Lower leg skin (tissue), 3 donors: ENCODE measurements around the gene BMP8B.
A peak's percentile ranks its signal among the peaks of the same experiment; 100 is the strongest.

ENCODE experiments used
- POLR2A ChIP-seq, 2 donors: fragments of 450-650 bp; IDR thresholded peaks; one replicate each; pipeline ENCODE4 v1.6.1; 2016 to 2017; ENCODE audit warnings: antibody characterized with exemption in 2 of 2, mild to moderate bottlenecking in 1 of 2, moderate library complexity in 1 of 2
- TF ChIP-seq, protein P1 (sequence below), 3 donors: fragments of 450-650 bp; IDR thresholded peaks; one replicate each; pipeline ENCODE4 v1.5.1; 2016; ENCODE audit warnings: antibody characterized with exemption in 3 of 3, mild to moderate bottlenecking in 3 of 3, moderate library complexity in 2 of 3

DNA sequence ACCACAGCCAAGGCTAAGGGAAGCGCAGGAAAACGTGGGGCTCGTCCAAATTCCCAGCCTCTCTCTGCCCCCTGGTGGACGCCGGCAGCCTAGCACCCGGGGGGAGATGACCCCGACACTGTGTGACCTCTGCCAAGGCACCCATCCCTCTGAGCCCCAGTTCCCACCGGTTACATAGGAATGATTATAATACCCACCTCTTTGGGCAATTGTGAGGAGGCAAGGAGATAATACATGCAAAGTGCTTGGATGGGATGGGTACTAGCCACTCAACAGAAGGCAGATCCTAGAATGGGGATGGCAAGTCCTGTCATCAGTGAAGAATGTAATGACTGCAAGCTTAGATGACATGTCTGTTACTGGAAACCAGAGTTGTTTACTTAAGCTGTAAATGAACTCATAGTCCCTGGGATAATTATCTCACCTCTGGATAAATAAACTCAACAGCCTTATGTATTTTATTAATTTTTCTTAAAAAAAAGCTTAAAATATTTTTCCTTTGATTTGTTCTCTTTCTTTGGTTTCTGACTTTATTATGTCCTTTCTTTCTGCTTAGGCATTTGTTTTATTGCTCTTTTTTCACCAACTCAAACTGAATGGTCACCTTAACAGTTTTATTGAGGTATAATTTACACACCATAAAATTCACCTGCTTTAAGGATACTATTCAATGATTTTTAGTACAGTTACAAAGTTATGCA is 11.3 kb upstream of the BMP8B start:
- TF ChIP-seq, protein P1, sequence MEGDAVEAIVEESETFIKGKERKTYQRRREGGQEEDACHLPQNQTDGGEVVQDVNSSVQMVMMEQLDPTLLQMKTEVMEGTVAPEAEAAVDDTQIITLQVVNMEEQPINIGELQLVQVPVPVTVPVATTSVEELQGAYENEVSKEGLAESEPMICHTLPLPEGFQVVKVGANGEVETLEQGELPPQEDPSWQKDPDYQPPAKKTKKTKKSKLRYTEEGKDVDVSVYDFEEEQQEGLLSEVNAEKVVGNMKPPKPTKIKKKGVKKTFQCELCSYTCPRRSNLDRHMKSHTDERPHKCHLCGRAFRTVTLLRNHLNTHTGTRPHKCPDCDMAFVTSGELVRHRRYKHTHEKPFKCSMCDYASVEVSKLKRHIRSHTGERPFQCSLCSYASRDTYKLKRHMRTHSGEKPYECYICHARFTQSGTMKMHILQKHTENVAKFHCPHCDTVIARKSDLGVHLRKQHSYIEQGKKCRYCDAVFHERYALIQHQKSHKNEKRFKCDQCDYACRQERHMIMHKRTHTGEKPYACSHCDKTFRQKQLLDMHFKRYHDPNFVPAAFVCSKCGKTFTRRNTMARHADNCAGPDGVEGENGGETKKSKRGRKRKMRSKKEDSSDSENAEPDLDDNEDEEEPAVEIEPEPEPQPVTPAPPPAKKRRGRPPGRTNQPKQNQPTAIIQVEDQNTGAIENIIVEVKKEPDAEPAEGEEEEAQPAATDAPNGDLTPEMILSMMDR (IDR thresholded peaks at IDR 0.05), result peak in 1 of 3 donors; percentile 68
- TF ChIP-seq POLR2A (IDR thresholded peaks at IDR 0.05), result no peak
